HEK293 (cell line): Measurements from ENCODE around the gene ATP13A1.

Experiments
- CTCF ChIP-seq: fragments of 450-650 bp; formaldehyde crosslinking; IDR thresholded peaks from 2 replicates; pipeline ENCODE4 v1.5.1; 2016; ENCODE audit warnings: missing biosample characterization, missing genetic modification characterization
- KLF16 ChIP-seq: fragments of 450-650 bp; formaldehyde crosslinking; IDR thresholded peaks from 2 replicates; pipeline ENCODE4 v1.5.1; 2017; ENCODE audit warnings: missing biosample characterization, missing genetic modification characterization
- MEIS1 ChIP-seq: sonication (generic); formaldehyde crosslinking; IDR thresholded peaks from 2 replicates; pipeline ENCODE4 v1.8.1; 2022; ENCODE audit warnings: missing genetic modification reagents, mild to moderate bottlenecking, borderline replicate concordance
- SP2 ChIP-seq: fragments of 450-650 bp; formaldehyde crosslinking; IDR thresholded peaks from 2 replicates; pipeline ENCODE4 v1.5.1; 2016; ENCODE audit warnings: missing biosample characterization, missing genetic modification characterization
- ZNF10 ChIP-seq: fragments of 450-650 bp; formaldehyde crosslinking; IDR thresholded peaks from 2 replicates; pipeline ENCODE4 v1.5.1; 2017; ENCODE audit warnings: missing biosample characterization, missing genetic modification characterization
- ZNF157 ChIP-seq: fragments of 450-650 bp; formaldehyde crosslinking; IDR thresholded peaks from 2 replicates; pipeline ENCODE4 v1.5.1; 2016; ENCODE audit warnings: missing biosample characterization, missing genetic modification characterization
- ZNF302 ChIP-seq: fragments of 450-650 bp; formaldehyde crosslinking; IDR thresholded peaks from 2 replicates; pipeline ENCODE4 v1.5.1; 2016; ENCODE audit warnings: missing biosample characterization, missing genetic modification characterization, low read depth
- ZNF555 ChIP-seq: fragments of 450-650 bp; formaldehyde crosslinking; conservative IDR thresholded peaks from 2 replicates; pipeline ENCODE4 v1.5.1; 2017; ENCODE audit warnings: missing biosample characterization, mild to moderate bottlenecking, missing genetic modification characterization, inconsistent platforms
- ZNF768 ChIP-seq: fragments of 450-650 bp; formaldehyde crosslinking; IDR thresholded peaks from 2 replicates; pipeline ENCODE4 v1.5.1; 2018; ENCODE audit warnings: missing biosample characterization, mild to moderate bottlenecking, missing genetic modification characterization
- ZNF785 ChIP-seq: fragments of 450-650 bp; formaldehyde crosslinking; IDR thresholded peaks from 2 replicates; pipeline ENCODE4 v1.5.1; 2016; ENCODE audit warnings: missing biosample characterization, missing genetic modification characterization
- ZNF830 ChIP-seq: fragments of 450-650 bp; IDR thresholded peaks from 2 replicates; pipeline ENCODE4 v1.5.0; 2018; ENCODE audit warnings: missing biosample characterization, missing genetic modification characterization, low read depth, mild to moderate bottlenecking, moderate library complexity
- TF ChIP-seq, protein P1 (sequence below): fragments of 450-650 bp; formaldehyde crosslinking; optimal IDR thresholded peaks from 2 replicates; pipeline ENCODE3; 2016; ENCODE audit warnings: missing biosample characterization, mild to moderate bottlenecking, missing genetic modification characterization

GRCh38 chr19:19710506-19710905 lies 47.0 kb upstream of the ATP13A1 start:
- TF ChIP-seq CTCF (tag by site-specific recombination), result no peak
- TF ChIP-seq ZNF555 (tag by site-specific recombination), result no peak
- TF ChIP-seq, protein P1, sequence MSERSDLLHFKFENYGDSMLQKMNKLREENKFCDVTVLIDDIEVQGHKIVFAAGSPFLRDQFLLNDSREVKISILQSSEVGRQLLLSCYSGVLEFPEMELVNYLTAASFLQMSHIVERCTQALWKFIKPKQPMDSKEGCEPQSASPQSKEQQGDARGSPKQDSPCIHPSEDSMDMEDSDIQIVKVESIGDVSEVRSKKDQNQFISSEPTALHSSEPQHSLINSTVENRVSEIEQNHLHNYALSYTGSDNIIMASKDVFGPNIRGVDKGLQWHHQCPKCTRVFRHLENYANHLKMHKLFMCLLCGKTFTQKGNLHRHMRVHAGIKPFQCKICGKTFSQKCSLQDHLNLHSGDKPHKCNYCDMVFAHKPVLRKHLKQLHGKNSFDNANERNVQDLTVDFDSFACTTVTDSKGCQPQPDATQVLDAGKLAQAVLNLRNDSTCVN (tag by site-specific recombination), result no peak
- no peak for TF ChIP-seq SP2 (tag by site-specific recombination)
- TF ChIP-seq MEIS1 (CRISPR knock-in tag), result no peak
- TF ChIP-seq ZNF10 (tag by site-specific recombination), result no peak
- no peak for TF ChIP-seq ZNF768 (tag by site-specific recombination)
- no peak for TF ChIP-seq KLF16 (tag by site-specific recombination)
- TF ChIP-seq ZNF785 (tag by site-specific recombination), result no peak
- no peak for TF ChIP-seq ZNF157 (tag by site-specific recombination)
- TF ChIP-seq ZNF830 (tag by site-specific recombination), result no peak
- no peak for TF ChIP-seq ZNF302
